MM.1S (cell line): ENCODE measurements around the gene CYBRD1.

Experiments used
- DNase-seq: peaks from one replicate; pipeline ENCODE4 v3.0.0-alpha.2; 2015
- H2AFZ ChIP-seq: fragments of 300-600 bp; sonication (generic); 2 replicates; pipeline ENCODE4 v1.6.0; 2016; ENCODE audit warnings: antibody characterized with exemption, low read length
- H3F3A ChIP-seq: fragments of 300-600 bp; sonication (generic); 2 replicates; pipeline ENCODE4 v1.6.1; 2016; ENCODE audit warnings: mild to moderate bottlenecking, antibody characterized with exemption, low read length, moderate library complexity, mixed read lengths; ENCODE audit not compliant: insufficient read depth
- H3K27ac ChIP-seq: fragments of 300-600 bp; sonication (generic); 2 replicates; pipeline ENCODE4 v1.5.1; 2016; ENCODE audit warnings: mild to moderate bottlenecking, low read length
- H3K27me3 ChIP-seq: fragments of 300-600 bp; sonication (generic); replicated peaks from 2 replicates; pipeline ENCODE4 v1.6.0; 2016; ENCODE audit warnings: low read length; ENCODE audit not compliant: insufficient read depth
- H3K36me3 ChIP-seq: fragments of 300-600 bp; sonication (generic); replicated peaks from 2 replicates; pipeline ENCODE4 v1.6.1; 2016; ENCODE audit warnings: mild to moderate bottlenecking, low read length, mixed read lengths; ENCODE audit not compliant: insufficient read depth
- H3K4me1 ChIP-seq: fragments of 300-600 bp; sonication (generic); 2 replicates; pipeline ENCODE4 v1.6.1; 2016; ENCODE audit warnings: low read length, mixed read lengths
- H3K4me2 ChIP-seq: fragments of 300-600 bp; sonication (generic); 2 replicates; pipeline ENCODE4 v1.6.0; 2016; ENCODE audit warnings: low read depth, low read length
- H3K4me3 ChIP-seq: fragments of 300-600 bp; sonication (generic); 2 replicates; pipeline ENCODE4 v1.5.1; 2016; ENCODE audit warnings: low read length, mixed read lengths
- H3K79me2 ChIP-seq: fragments of 300-600 bp; sonication (generic); 2 replicates; pipeline ENCODE4 v1.6.1; 2016; ENCODE audit warnings: mixed run types, low read length, mixed read lengths
- H3K9ac ChIP-seq: fragments of 300-600 bp; sonication (generic); 2 replicates; pipeline ENCODE4 v1.6.1; 2016; ENCODE audit warnings: low read length, mixed read lengths
- H3K9me2 ChIP-seq: fragments of 300-600 bp; sonication (generic); replicated peaks from 2 replicates; pipeline ENCODE4 v1.6.1; 2016; ENCODE audit warnings: mild to moderate bottlenecking, low read length, mixed read lengths; ENCODE audit not compliant: insufficient read depth
- H3K9me3 ChIP-seq: fragments of 300-600 bp; sonication (generic); replicated peaks from 2 replicates; pipeline ENCODE4 v1.6.1; 2016; ENCODE audit warnings: mild to moderate bottlenecking, low read length, mixed read lengths; ENCODE audit not compliant: insufficient read depth
- H4K20me1 ChIP-seq: fragments of 300-600 bp; sonication (generic); 2 replicates; pipeline ENCODE4 v1.6.1; 2016; ENCODE audit warnings: mild to moderate bottlenecking, low read length, moderate library complexity, mixed read lengths; ENCODE audit not compliant: insufficient read depth
- EZH2 ChIP-seq: fragments of 300-600 bp; sonication (generic); optimal IDR thresholded peaks from 2 replicates; pipeline ENCODE3; 2017; ENCODE audit warnings: low read depth, mild to moderate bottlenecking, antibody characterized with exemption, low read length, mixed read lengths
- EZH2phosphoT487 ChIP-seq: fragments of 300-600 bp; sonication (generic); IDR thresholded peaks from 2 replicates; pipeline ENCODE4 v1.6.1; 2018; ENCODE audit warnings: antibody characterized with exemption, low read length
- TF ChIP-seq, protein P1 (sequence below): fragments of 300-600 bp; sonication (generic); IDR thresholded peaks from 2 replicates; pipeline ENCODE4 v1.5.1; 2016; ENCODE audit warnings: antibody characterized with exemption, low read length, mixed read lengths

The CYBRD1 gene

DNA sequence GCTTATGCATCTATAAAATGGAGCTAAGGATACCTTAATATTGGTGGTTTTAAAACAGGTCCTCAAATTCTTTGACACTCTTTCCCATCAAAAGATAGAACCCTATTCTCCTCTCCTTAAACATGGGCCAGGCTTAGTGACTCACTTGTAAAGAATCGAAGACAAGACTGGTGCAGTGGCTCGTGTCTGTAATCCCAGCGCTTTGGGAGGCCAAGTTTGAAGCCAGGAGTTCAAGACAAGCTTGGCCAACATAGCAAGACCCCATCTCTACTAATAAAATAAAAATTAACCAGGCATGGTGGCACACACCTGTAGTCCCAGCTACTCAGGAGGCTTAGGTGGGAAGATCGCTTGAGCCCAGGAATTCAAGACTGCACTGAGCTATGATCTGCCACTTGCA lies 44.5 kb downstream of the CYBRD1 start:
- H3K9me3 ChIP-seq, result no peaks in the 10 kb centered on the region
- no peak overlapping the region for H3K9ac ChIP-seq
- TF ChIP-seq, protein P1, sequence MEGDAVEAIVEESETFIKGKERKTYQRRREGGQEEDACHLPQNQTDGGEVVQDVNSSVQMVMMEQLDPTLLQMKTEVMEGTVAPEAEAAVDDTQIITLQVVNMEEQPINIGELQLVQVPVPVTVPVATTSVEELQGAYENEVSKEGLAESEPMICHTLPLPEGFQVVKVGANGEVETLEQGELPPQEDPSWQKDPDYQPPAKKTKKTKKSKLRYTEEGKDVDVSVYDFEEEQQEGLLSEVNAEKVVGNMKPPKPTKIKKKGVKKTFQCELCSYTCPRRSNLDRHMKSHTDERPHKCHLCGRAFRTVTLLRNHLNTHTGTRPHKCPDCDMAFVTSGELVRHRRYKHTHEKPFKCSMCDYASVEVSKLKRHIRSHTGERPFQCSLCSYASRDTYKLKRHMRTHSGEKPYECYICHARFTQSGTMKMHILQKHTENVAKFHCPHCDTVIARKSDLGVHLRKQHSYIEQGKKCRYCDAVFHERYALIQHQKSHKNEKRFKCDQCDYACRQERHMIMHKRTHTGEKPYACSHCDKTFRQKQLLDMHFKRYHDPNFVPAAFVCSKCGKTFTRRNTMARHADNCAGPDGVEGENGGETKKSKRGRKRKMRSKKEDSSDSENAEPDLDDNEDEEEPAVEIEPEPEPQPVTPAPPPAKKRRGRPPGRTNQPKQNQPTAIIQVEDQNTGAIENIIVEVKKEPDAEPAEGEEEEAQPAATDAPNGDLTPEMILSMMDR, result no peak
- TF ChIP-seq EZH2phosphoT487 (no peak), EZH2 (no peak)
- H3K4me3 ChIP-seq, result no peak overlapping the region
- no peak overlapping the region for H2AFZ ChIP-seq
- H3F3A ChIP-seq, result no peaks in the 10 kb centered on the region
- DNase-seq, result no peak
- H3K27me3 ChIP-seq, result no peaks in the 10 kb centered on the region
- H3K4me2 ChIP-seq, result no peak overlapping the region
- no peaks in the 10 kb centered on the region for H3K9me2 ChIP-seq
- H3K27ac ChIP-seq, result no peak overlapping the region
- no peaks in the 10 kb centered on the region for H4K20me1 ChIP-seq
- no peaks in the 10 kb centered on the region for H3K4me1 ChIP-seq
- H3K79me2 ChIP-seq, result no peaks in the 10 kb centered on the region
- no peaks in the 10 kb centered on the region for H3K36me3 ChIP-seq

DNA sequence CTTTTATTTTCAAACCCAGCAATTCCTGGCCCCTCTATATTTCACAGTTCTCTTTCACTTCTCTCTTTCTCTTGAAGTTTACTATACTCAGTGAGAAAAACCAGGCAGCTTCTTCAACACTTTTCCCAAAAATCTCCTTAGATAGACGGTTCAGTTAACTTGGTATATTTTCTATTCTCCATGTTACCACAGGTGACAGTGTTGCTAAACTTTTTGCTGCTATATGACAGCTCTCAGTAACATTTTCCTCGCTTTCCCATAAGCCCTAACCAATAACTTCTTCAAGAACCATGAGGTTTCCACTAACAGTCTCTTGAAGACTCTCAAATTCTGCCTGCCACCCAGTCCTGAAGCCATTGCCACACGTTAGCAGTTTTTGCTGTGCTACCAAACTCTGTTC lies 45.8 kb downstream of the CYBRD1 start:
- Histone ChIP-seq H3K9ac (no peak overlapping the region), H3K27ac (no peak overlapping the region), H4K20me1 (no peaks in the 10 kb centered on the region), H3F3A (no peaks in the 10 kb centered on the region), H3K4me3 (no peak overlapping the region), H3K9me2 (no peaks in the 10 kb centered on the region), H3K27me3 (no peaks in the 10 kb centered on the region), H3K9me3 (no peaks in the 10 kb centered on the region), H3K79me2 (no peaks in the 10 kb centered on the region), H3K36me3 (no peaks in the 10 kb centered on the region), H3K4me1 (no peaks in the 10 kb centered on the region), H2AFZ (no peak overlapping the region), H3K4me2 (no peak overlapping the region)
- DNase-seq, result no peak
- TF ChIP-seq, protein P1, result no peak
- TF ChIP-seq EZH2 (no peak), EZH2phosphoT487 (no peak)

DNA sequence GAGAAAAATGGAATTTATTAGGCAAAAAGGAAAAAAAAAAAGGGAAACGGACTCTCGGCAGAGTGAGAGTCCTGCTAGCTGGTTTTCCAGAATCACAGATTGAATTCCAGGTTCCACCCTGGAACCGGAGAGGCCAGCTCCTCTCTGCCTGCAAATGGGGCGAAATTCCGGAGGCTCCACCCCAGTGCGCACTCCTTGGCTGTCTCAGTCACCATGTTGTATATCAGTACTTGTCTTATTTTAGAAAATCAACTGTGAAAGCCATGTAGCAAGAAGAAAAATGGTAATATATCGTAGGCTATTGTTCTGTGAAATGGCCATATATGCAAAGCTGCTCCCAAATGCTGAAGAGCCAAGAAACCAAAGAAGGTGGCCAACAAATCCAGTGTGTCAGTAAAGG lies 49.4 kb downstream of the CYBRD1 start:
- no peak for DNase-seq
- no peaks in the 10 kb centered on the region for H3K36me3 ChIP-seq
- TF ChIP-seq, protein P1, result no peak
- H3K4me1 ChIP-seq, result peaks cover 3% of the 10 kb centered on the region; the same call in 1 of the 2 replicates
- no peaks in the 10 kb centered on the region for H4K20me1 ChIP-seq
- H3K9me3 ChIP-seq, result no peaks in the 10 kb centered on the region
- no peaks in the 10 kb centered on the region for H3K79me2 ChIP-seq
- H3K9me2 ChIP-seq, result no peaks in the 10 kb centered on the region
- H2AFZ ChIP-seq, result no peak overlapping the region
- H3K27me3 ChIP-seq, result no peaks in the 10 kb centered on the region
- no peak overlapping the region for H3K9ac ChIP-seq
- no peak overlapping the region for H3K4me2 ChIP-seq
- H3F3A ChIP-seq, result no peaks in the 10 kb centered on the region
- H3K27ac ChIP-seq, result no peak overlapping the region
- no peak overlapping the region for H3K4me3 ChIP-seq
